Ovary (tissue), 3 donors: ENCODE data around the gene LRP1.

ENCODE experiments used
- POLR2A ChIP-seq: fragments of 450-650 bp; IDR thresholded peaks from one replicate; pipeline ENCODE4 v1.6.1; 2017; ENCODE audit warnings: antibody characterized with exemption, mild to moderate bottlenecking, moderate library complexity
- TF ChIP-seq, protein P1 (sequence below), 3 donors: fragments of 450-650 bp in 2 of 3; fragments of 200-600 bp in 1 of 3; IDR thresholded peaks; one replicate each; pipeline versions ENCODE4 v1.5.1 to v1.8.0; 2016 to 2022; ENCODE audit warnings: antibody characterized with exemption in 3 of 3, mild to moderate bottlenecking in 1 of 3
- donor health status: DM: no; HTN: no; CAD: no.

DNA sequence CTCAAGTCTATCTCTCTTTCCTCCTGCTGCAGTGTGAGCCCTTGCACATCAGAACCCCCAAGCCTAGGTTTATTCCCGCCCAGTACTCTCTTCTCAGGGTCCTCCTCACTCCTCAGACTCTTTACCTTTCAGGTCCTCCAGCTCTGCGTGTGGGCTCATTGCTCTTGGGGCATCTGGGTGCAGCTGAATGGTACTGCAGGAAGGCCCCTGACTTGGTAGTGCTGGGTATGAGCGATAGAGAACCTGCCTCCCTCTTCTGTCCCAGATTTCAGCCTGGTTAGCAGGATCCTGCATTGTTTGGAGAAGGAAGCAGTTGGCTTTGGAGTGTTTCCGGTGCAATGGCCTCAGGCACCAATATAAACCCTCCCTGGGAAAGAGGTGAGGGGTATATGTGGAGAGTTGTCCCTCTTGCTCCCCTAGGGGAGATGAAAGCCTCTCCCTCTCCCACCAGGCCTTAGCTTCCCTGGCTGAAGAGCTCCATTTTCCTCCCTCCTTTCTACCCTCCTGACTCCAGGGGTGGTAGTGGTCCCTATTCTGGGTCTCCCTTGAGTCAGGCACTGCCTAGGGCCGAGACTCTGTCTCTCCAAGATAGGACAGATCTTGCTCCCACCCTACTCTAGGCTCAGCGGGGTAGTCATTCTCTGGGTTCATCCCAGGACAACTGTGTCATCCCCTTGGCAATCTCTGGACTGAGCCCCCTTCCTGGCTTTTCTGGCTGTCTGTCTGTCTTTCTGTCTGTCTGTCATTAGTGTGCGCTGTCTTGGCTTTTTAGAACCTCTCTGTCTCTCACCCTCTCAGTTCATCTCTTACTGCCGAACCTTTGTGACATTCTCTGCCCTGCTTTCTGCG lies 3.8 kb downstream of the LRP1 start:
- TF ChIP-seq, protein P1, sequence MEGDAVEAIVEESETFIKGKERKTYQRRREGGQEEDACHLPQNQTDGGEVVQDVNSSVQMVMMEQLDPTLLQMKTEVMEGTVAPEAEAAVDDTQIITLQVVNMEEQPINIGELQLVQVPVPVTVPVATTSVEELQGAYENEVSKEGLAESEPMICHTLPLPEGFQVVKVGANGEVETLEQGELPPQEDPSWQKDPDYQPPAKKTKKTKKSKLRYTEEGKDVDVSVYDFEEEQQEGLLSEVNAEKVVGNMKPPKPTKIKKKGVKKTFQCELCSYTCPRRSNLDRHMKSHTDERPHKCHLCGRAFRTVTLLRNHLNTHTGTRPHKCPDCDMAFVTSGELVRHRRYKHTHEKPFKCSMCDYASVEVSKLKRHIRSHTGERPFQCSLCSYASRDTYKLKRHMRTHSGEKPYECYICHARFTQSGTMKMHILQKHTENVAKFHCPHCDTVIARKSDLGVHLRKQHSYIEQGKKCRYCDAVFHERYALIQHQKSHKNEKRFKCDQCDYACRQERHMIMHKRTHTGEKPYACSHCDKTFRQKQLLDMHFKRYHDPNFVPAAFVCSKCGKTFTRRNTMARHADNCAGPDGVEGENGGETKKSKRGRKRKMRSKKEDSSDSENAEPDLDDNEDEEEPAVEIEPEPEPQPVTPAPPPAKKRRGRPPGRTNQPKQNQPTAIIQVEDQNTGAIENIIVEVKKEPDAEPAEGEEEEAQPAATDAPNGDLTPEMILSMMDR (IDR thresholded peaks at IDR 0.05), result no peak
- no peak for TF ChIP-seq POLR2A
